Measurements from ENCODE around the gene PRMT9. TPM values are rescaled to one million over a fixed set of nuclear protein-coding genes. Genes with fewer than 3 reads are reported as not detected.

PRMT9 gene
- total and polyA plus RNA-seq, 2 of the 4 experiments (the other 2 are of a cell fraction) = 5.0 to 14.2 TPM

DNA sequence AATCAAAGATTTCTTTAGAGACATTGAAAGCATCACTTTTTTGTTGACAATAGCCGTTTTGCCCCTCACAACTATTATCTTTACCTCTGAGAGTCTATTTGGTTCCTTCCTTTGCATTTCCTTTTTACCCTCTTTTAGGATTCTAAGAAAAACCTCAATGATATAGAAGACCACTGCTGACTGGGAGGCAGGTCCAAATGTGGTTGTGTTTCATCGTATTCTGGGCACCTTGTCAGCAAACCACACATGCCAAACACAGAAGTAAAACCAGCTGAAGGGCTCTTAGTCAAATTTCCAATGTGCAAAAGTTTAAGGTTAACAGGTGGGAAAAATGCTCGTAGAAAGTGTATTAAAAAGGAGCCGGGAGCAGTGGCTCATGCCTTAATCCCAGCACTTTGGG lies 5.1 kb upstream of the PRMT9 start:
- Histone ChIP-seq H3K56ac (ENCODE audit: extremely low read depth, insufficient read depth, low read length) (no peak overlapping the region), H3K4me3 (ENCODE audit: insufficient read depth, low read depth, low read length) (no peak overlapping the region), H3K79me1 (ENCODE audit: low read depth in 1 of 2, low read length in 2 of 2) (peaks cover 0 to 6% of the 10 kb centered on the region in 2 experiments; a peak in 2 of 4 replicates), H3K9me3 (ENCODE audit: control insufficient read depth, insufficient read depth, low read length) (no peaks in the 10 kb centered on the region), H4K20me1 (ENCODE audit: insufficient read depth, low read length) (no peaks in the 10 kb centered on the region), H2BK20ac (ENCODE audit: low read depth, low read length) (no peak overlapping the region), H2BK120ac (ENCODE audit: low read depth, low read length) (no peak overlapping the region), H2AK5ac (ENCODE audit: low read depth, low read length) (no peak overlapping the region), H2BK5ac (ENCODE audit: low read depth, low read length, poor library complexity, severe bottlenecking) (no peak overlapping the region), H3K4me1 (ENCODE audit: control insufficient read depth, insufficient read depth, low read length) (no peaks in the 10 kb centered on the region), H3K4ac (ENCODE audit: low read depth, low read length) (no peak overlapping the region), H4K8ac (ENCODE audit: low read depth in 2 of 2, low read length in 2 of 2) (no peak overlapping the region), H4K91ac (ENCODE audit: insufficient read depth, low read depth, low read length) (no peak overlapping the region), H3K14ac (replicated peaks; ENCODE audit: low read depth, low read length) (no peak overlapping the region), H2AK9ac (replicated peaks; ENCODE audit: low read depth, low read length, poor library complexity) (no peak overlapping the region), H2AFZ (replicated peaks; ENCODE audit: low read length, poor library complexity) (no peak overlapping the region), H3K9me1 (ENCODE audit: insufficient read depth, low read length) (no peaks in the 10 kb centered on the region; the same call in 1 of the 2 replicates), H4K5ac (ENCODE audit: low read depth, low read length) (no peak overlapping the region), H3K27me3 (ENCODE audit: control insufficient read depth, insufficient read depth, low read length) (peaks cover 1% of the 10 kb centered on the region; the same call in 1 of the 2 replicates), H2BK15ac (ENCODE audit: low read depth, low read length) (no peak overlapping the region), H3K4me2 (ENCODE audit: low read depth, low read length) (no peak overlapping the region), H3K9ac (ENCODE audit: low read depth, low read length) (no peak overlapping the region), H3K23ac (ENCODE audit: low read depth, low read length) (no peak overlapping the region), H3K18ac (ENCODE audit: low read depth, low read length) (no peak overlapping the region), H3K27ac (ENCODE audit: insufficient read depth, low read length) (no peak overlapping the region), H3K36me3 (ENCODE audit: control insufficient read depth, insufficient read depth, low read length) (no peaks in the 10 kb centered on the region)
- 83% methylated on average over 2 of the region's 4 CpGs; no CpG with 5 or more reads in 1 of the 2 experiments for WGBS, 2 experiments (ENCODE audit: extremely low coverage in 2 of 2, insufficient read length in 1 of 2)
- dilution Hi-C loops (cut with HindIII; ENCODE audit: low sequenced_read_pairs, unreplicated experiment) (no loop called here), in situ Hi-C loops (cut with MboI; ENCODE audit: low sequenced_read_pairs) (no loop called here), intact Hi-C loops (cut with micrococcal nuclease) (no loop called here)
- DNase-seq (no peak), ATAC-seq (ENCODE audit: low read depth) (no peak)
- TF ChIP-seq POLR2A (IDR thresholded peaks at IDR 0.05; ENCODE audit: low read depth, low read length) (no peak), NFE2L2 (IDR thresholded peaks at IDR 0.05; ENCODE audit: low read depth, low read length) (no peak), MXI1 (IDR thresholded peaks at IDR 0.05; ENCODE audit: borderline replicate concordance, low read depth, low read length) (no peak), MAFK (IDR thresholded peaks at IDR 0.05; ENCODE audit: low read depth, low read length) (no peak), RCOR1 (IDR thresholded peaks at IDR 0.05; ENCODE audit: insufficient replicate concordance, low read length) (no peak), RAD21 (IDR thresholded peaks at IDR 0.05; ENCODE audit: low read length) (no peak), CHD1 (IDR thresholded peaks at IDR 0.05; ENCODE audit: low read depth, low read length) (no peak), FOS (IDR thresholded peaks at IDR 0.05; ENCODE audit: low read depth, low read length) (no peak)
- TF ChIP-seq, protein P1, sequence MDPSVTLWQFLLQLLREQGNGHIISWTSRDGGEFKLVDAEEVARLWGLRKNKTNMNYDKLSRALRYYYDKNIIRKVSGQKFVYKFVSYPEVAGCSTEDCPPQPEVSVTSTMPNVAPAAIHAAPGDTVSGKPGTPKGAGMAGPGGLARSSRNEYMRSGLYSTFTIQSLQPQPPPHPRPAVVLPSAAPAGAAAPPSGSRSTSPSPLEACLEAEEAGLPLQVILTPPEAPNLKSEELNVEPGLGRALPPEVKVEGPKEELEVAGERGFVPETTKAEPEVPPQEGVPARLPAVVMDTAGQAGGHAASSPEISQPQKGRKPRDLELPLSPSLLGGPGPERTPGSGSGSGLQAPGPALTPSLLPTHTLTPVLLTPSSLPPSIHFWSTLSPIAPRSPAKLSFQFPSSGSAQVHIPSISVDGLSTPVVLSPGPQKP (IDR thresholded peaks at IDR 0.05; ENCODE audit: borderline replicate concordance, low read depth, low read length) = no peak
- TF ChIP-seq, protein P2, sequence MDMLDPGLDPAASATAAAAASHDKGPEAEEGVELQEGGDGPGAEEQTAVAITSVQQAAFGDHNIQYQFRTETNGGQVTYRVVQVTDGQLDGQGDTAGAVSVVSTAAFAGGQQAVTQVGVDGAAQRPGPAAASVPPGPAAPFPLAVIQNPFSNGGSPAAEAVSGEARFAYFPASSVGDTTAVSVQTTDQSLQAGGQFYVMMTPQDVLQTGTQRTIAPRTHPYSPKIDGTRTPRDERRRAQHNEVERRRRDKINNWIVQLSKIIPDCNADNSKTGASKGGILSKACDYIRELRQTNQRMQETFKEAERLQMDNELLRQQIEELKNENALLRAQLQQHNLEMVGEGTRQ (IDR thresholded peaks at IDR 0.05; ENCODE audit: low read depth, low read length) = no peak
- TF ChIP-seq, protein P3, sequence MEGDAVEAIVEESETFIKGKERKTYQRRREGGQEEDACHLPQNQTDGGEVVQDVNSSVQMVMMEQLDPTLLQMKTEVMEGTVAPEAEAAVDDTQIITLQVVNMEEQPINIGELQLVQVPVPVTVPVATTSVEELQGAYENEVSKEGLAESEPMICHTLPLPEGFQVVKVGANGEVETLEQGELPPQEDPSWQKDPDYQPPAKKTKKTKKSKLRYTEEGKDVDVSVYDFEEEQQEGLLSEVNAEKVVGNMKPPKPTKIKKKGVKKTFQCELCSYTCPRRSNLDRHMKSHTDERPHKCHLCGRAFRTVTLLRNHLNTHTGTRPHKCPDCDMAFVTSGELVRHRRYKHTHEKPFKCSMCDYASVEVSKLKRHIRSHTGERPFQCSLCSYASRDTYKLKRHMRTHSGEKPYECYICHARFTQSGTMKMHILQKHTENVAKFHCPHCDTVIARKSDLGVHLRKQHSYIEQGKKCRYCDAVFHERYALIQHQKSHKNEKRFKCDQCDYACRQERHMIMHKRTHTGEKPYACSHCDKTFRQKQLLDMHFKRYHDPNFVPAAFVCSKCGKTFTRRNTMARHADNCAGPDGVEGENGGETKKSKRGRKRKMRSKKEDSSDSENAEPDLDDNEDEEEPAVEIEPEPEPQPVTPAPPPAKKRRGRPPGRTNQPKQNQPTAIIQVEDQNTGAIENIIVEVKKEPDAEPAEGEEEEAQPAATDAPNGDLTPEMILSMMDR (conservative IDR thresholded peaks at IDR 0.05; ENCODE audit: low read depth, low read length) = no peak
- ChIA-PET POLR2A (ENCODE audit: unreplicated experiment) (no interaction called here), CTCF (no interaction called here)
- BruUV-seq (replicated peaks) = no TSS peak

Data from IMR-90 (cell line).